Right lobe of liver (tissue), 4 donors: ENCODE measurements around the gene GOLGA6L24.
"Not testable (repeated sequence)": the region's sequence is repeated elsewhere in the genome, so short reads cannot be mapped to it uniquely, and the experiment has no call there.

ENCODE experiments used
- POLR2A ChIP-seq: fragments of 450-650 bp; IDR thresholded peaks from one replicate; pipeline ENCODE4 v1.6.1; 2017; ENCODE audit warnings: antibody characterized with exemption, mild to moderate bottlenecking
- TF ChIP-seq, protein P1 (sequence below), 4 donors: fragments of 200-600 bp in 3 of 4; fragments of 450-650 bp in 1 of 4; IDR thresholded peaks; one replicate each; pipeline versions ENCODE4 v1.5.1 to v1.8.0; 2016 to 2022; ENCODE audit warnings: antibody characterized with exemption in 4 of 4, mild to moderate bottlenecking in 2 of 4
- donor health status: DM: no; HTN: no; CAD: no.
- donor health status: DM: no; HTN: no; CAD: no.
- donor health status: DM: no; HTN: yes; CAD: no.

DNA sequence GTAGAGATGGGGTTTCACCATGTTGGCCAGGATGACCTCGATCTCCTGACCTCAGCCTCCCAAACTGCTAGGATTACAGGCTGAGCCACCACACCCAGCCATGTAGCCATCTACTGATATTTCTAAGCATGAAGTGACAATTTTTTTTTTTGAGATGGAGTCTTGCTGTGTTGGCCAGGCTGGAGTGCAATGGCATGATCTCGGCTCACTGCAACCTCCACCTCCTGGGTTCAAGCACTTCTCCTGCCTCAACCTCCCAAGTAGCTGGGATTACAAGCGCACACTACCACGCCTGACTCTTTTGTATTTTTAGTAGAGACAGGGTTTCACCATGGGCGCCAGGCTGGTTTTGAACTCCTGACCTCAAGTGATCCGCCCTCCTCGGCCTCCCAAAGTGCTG is 40.9 kb downstream of the GOLGA6L24 start:
- TF ChIP-seq, protein P1, sequence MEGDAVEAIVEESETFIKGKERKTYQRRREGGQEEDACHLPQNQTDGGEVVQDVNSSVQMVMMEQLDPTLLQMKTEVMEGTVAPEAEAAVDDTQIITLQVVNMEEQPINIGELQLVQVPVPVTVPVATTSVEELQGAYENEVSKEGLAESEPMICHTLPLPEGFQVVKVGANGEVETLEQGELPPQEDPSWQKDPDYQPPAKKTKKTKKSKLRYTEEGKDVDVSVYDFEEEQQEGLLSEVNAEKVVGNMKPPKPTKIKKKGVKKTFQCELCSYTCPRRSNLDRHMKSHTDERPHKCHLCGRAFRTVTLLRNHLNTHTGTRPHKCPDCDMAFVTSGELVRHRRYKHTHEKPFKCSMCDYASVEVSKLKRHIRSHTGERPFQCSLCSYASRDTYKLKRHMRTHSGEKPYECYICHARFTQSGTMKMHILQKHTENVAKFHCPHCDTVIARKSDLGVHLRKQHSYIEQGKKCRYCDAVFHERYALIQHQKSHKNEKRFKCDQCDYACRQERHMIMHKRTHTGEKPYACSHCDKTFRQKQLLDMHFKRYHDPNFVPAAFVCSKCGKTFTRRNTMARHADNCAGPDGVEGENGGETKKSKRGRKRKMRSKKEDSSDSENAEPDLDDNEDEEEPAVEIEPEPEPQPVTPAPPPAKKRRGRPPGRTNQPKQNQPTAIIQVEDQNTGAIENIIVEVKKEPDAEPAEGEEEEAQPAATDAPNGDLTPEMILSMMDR (IDR thresholded peaks at IDR 0.05), result not testable (repeated sequence)
- not testable (repeated sequence) for TF ChIP-seq POLR2A
